ENCODE measurements around the gene BPNT1. TPM values are rescaled to one million over a fixed set of nuclear protein-coding genes. Genes with fewer than 3 reads are reported as not detected.

The BPNT1 gene
- total RNA-seq, 6 experiments from 2014 or later: 22.0 to 28.1 (median 25.0) TPM

GRCh38 chr1:220127076-220127475 lies 37.5 kb upstream of the BPNT1 start:
- Mint-ChIP-seq H3K4me3 (no peak overlapping the region), H3K36me3 (ENCODE audit: low read depth) (peaks cover 20% of the 10 kb centered on the region), H3K27me3 (ENCODE audit: insufficient read depth) (no peaks in the 10 kb centered on the region; the same call in 1 of the 2 replicates), H3K4me1 (ENCODE audit: low read depth) (peaks cover 10% of the 10 kb centered on the region), H3K9me3 (no peaks in the 10 kb centered on the region), H3K27ac (no peak overlapping the region)
- no peak for TF ChIP-seq CTCF (IDR thresholded peaks at IDR 0.05)
- no peak for DNase-seq

DNA sequence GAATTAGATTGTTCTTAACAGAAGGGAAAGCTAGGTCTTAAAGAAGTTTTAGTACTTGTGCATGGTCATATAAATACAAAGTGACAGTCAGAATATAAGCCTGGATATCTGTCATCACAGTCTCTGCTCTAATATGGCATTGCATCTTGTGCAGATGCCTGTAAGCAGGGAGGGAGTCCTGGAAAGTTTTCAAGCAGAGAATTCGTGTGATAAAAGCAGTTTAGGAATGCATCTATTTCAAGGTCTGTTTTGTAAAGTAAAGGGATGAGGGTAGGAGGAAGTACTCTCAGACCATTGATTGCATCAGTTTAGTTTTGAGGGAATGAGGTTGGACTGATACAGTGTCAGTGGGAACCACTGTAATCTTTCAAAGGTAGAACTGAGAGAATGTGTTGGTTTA lies 35.0 kb upstream of the BPNT1 start:
- peaks cover 9% of the 10 kb centered on the region for H3K36me3 Mint-ChIP-seq (ENCODE audit: low read depth)
- no peaks in the 10 kb centered on the region for H3K9me3 Mint-ChIP-seq
- peak overlapping the region; percentile 51 for H3K27ac Mint-ChIP-seq
- peak; percentile 37 for DNase-seq
- H3K4me1 Mint-ChIP-seq (ENCODE audit: low read depth): peaks cover 10% of the 10 kb centered on the region
- TF ChIP-seq CTCF (IDR thresholded peaks at IDR 0.05): no peak
- no peaks in the 10 kb centered on the region; the same call in 1 of the 2 replicates for H3K27me3 Mint-ChIP-seq (ENCODE audit: insufficient read depth)
- no peak overlapping the region for H3K4me3 Mint-ChIP-seq

DNA sequence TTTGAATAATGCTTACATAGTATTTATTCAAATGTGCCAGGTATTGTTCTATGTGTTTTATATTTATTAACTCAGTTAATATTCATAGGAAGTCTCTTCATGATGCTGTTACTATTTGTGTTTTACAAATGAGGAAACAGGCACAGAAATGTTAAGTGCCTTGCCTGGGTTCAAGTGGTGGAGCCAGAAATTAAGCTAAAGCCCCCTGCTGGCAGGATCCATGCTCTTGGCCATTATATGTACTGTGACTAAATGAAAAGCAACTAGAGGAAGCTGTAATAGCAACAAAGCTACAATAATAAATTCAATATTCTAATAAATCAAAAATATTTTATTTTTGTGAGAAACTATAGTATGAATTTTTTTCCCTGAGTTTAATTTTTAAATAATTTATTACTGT lies 34.3 kb upstream of the BPNT1 start:
- no peak for DNase-seq
- Mint-ChIP-seq H3K36me3 (ENCODE audit: low read depth) (peaks cover 3% of the 10 kb centered on the region; the same call in 1 of the 2 replicates), H3K4me3 (no peak overlapping the region), H3K9me3 (no peaks in the 10 kb centered on the region), H3K27me3 (ENCODE audit: insufficient read depth) (no peaks in the 10 kb centered on the region; the same call in 1 of the 2 replicates), H3K27ac (no peak overlapping the region), H3K4me1 (ENCODE audit: low read depth) (peaks cover 10% of the 10 kb centered on the region)
- TF ChIP-seq CTCF (IDR thresholded peaks at IDR 0.05): peak; percentile 66

GRCh38 chr1:220123066-220123465 lies 33.5 kb upstream of the BPNT1 start:
- Mint-ChIP-seq H3K4me3 (no peak overlapping the region), H3K36me3 (ENCODE audit: low read depth) (no peaks in the 10 kb centered on the region), H3K27ac (no peak overlapping the region), H3K4me1 (ENCODE audit: low read depth) (peaks cover 10% of the 10 kb centered on the region), H3K9me3 (no peaks in the 10 kb centered on the region), H3K27me3 (ENCODE audit: insufficient read depth) (no peaks in the 10 kb centered on the region)
- DNase-seq: no peak
- no peak for TF ChIP-seq CTCF (IDR thresholded peaks at IDR 0.05)

DNA sequence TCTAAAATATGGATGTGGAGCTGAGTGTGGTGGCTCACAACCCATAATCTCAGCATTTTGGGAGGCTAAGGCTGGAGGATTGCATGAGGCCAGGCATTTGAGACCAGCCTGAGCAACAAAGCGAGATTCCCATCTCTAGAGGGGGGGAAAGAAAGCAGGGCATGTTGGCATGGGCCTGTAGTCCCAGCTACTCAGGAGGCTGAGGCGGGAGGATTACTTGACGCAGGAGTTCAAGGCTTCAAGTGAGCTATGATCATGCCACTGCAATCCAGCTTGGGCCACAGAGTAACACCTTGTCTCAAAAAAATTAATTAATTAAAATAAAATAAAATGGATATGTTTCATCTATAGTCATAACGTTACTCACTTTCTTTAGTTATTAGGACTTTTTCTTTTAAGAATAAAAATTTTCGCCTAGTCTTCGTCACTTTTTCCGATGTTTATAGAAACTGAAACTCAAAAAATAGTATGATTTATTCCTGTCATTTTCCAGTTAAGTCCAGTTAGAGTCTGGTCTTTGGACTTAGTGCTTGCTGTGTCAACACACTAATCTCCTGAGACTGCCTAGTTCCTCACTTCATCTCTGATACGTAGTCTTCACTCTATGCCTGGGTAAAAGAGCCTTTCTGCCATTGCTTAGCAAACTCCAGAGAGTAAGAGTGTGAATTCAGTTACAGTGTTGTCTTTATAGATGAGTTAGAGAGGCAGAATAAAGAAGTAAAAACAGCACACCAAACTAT lies 32.4 kb upstream of the BPNT1 start:
- TF ChIP-seq CTCF (IDR thresholded peaks at IDR 0.05): no peak
- H3K27ac Mint-ChIP-seq: no peak overlapping the region
- H3K9me3 Mint-ChIP-seq: no peaks in the 10 kb centered on the region

More for the DNA sequence above, 32.4 kb upstream of the BPNT1 start:
- Mint-ChIP-seq H3K4me3 (no peak overlapping the region), H3K27me3 (ENCODE audit: insufficient read depth) (no peaks in the 10 kb centered on the region), H3K4me1 (ENCODE audit: low read depth) (peaks cover 10% of the 10 kb centered on the region), H3K36me3 (ENCODE audit: low read depth) (no peaks in the 10 kb centered on the region)
- no peak for DNase-seq

Data from HFFc6 (cell line).